NT2/D1 (cell line): Measurements from ENCODE around the gene MPPED1.

Experiments
- SUZ12 ChIP-seq: IDR thresholded peaks from 2 replicates; pipeline ENCODE4 v1.6.1; 2011; ENCODE audit not compliant: insufficient read length, insufficient read depth; ENCODE audit errors: extremely low read depth
- YY1 ChIP-seq: IDR thresholded peaks from 2 replicates; pipeline ENCODE4 v1.6.1; 2011; ENCODE audit not compliant: insufficient read length, insufficient read depth

GRCh38 chr22:43419371-43420080 lies 7.7 kb downstream of the MPPED1 start:
- no peak for TF ChIP-seq YY1
- TF ChIP-seq SUZ12, result no peak
